T47D (cell line): ENCODE measurements around the gene TSPEAR.
A peak's percentile ranks its signal among the peaks of the same experiment; 100 is the strongest.

Source experiments
- DNase-seq, 2 experiments: peaks; one replicate each; pipeline versions ENCODE4 v3.0.0 to v3.0.0-alpha.2; 2011 to 2012; ENCODE audit warnings: low read depth in 1 of 2, low spot score in 1 of 2
- JUND ChIP-seq: IDR thresholded peaks from 2 replicates; pipeline ENCODE4 v1.6.1; 2012; ENCODE audit warnings: low read depth
- in situ Hi-C: cut with HindIII; loops from 2 replicates; pipeline ENCODE4 v1.10.0; 2016; ENCODE audit warnings: low sequenced_read_pairs, low pct_unique_long_range_greater_than_20kb

The TSPEAR gene

DNA sequence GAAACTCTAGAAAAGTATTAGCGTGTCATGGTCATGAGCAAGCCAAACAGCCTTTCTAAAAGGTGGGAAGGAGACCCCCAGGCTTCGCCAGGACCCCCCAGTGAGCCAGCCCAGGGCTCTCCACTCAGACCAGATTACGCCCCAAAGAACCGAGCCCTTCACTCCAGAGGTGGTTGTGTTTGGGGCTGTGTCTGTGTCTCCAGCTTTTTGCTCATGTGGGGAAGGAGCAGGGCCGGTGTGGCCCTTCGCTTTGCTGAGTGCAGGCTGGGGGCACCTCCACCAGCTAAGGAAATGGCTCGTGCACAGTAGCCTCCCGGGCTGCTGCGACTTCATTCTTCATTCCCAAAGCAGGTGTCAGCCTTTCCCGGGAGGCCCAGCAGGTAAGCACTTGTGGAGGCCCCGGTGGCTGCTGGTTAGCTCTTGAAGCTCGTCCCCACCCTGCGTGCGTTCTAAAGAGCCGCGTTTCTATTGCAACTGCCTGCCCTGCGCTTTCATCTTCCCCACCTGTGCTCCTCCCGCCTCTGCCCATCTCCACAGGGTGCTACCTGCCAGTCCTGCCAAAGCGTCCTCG is 531 bp downstream of the TSPEAR start:
- peak in 1 of 2 experiments; percentile 21 for DNase-seq
- in situ Hi-C loops, result no loop called here
- no peak for TF ChIP-seq JUND

DNA sequence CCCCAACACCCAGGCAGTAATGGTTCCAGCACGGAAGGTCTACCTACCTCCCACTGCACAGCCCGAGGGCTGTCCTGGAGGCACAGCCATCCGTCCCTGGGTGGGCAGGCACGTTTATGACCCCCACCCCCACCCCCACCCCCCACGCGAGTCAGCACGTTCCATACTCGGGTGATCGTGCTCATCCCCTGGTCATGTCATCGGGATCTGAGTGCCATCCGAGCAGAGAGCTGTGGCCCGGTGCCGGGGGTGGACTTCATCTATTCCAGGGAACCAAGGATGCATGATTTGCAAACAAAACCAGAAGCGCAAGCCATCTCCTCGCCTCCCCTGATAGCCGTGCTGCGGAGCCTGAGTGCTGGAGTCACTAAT is 1.1 kb downstream of the TSPEAR start:
- DNase-seq, result no peak
- TF ChIP-seq JUND, result no peak
- in situ Hi-C loops, result no loop called here

DNA sequence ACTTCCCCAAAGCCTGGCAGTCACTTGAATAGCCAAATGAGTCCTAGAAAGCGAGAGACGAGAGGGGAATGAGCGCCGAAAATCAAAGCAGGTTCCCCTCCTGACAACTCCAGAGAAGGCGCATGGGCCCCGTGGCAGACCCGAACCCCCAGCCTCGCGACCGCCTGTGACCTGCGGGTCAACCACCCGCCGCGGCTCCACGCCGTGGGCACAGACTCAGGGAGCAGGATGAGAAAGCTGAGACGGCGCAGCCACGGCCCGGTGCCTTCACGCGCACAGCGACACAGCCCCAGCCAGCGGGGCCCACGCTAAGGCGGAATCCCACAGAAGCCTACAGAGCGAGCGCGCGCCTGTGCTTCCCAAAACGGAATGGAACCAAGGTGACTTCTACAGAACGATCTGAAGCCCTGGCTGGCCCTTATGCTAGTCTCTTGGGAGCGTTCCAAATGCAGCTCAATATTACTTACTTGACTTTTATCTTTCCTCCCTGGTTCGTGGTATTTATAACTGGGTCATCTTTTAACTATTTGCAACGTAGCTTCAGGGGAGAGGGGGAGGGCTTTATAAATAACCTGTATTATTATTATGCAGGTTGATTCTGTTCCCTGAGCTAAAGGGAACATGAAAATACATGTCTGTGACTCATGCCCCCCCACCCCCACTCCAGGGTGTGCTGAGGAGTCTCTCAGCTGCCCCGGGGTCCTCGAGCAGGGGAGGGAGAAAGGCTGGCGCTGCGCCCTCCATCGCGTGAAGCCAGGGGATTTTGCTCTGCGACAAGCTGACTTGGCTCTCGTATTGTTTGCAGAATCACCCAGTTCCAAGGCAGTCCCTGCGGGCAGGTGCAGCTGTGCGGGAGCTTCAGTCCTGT is 1.7 kb downstream of the TSPEAR start:
- peak in 1 of 2 experiments; percentile 22 for DNase-seq
- TF ChIP-seq JUND, result no peak
- in situ Hi-C loops, result no loop called here

DNA sequence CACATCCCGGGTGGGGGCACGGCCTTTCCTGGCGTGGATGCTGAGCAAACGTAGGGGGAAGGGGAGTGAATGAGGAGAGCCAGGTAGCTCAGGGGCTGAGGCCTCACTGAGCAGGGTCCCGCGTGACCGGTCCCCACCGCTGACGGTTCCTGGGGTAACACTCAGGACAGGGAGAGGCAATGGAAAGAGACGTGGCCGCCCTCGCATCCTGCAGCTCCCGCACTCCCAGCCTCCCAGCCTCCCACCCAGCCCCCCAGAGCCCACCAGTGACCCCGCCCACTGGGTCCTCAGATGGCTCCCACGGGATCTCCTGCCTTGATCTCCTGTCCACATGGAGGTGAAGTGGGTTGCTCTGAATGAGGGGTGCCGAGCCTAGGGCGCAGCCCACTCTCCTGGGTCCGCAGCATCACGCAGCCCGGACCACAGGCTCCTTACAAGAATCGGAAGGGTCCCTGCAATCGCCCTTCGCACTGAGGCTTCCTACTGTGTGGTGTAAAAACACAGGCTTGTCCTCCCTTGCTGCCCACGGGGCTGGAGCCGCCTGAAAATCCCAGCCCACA is 2.4 kb downstream of the TSPEAR start:
- TF ChIP-seq JUND, result no peak
- no peak for DNase-seq
- in situ Hi-C loops, result no loop called here

DNA sequence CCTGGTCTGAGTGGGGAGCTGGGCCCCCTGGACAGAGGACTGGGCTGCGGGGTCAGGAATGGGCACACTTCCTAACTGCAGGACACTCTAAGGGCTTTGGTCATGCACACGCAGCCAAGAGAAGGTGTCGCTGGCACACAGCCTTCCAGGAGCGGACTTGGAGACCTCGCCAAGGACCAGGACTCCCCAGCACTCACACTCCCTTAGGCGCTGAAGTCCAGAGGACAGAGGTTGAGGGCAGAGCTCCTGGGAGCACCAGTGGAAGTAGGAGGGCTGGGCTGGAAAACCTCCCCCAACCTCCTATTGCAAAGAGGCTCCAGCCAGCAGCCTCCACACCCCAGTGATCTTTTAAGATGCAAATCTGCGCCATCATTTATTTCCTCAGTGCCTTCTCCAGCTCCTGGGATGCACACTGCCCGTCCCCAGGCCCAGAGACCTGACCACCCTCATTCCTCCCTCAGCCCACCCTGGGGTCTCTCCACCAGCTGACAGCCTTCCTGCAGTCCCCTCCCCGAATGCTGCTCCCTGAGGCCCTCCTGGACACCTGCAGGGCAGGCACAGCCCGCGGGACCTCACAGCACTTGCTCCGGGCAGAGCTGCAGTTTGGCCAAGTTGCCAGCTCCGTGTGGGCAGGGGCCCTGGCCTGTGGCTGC is 3.0 kb downstream of the TSPEAR start:
- DNase-seq, result peak in 1 of 2 experiments; percentile 10
- no peak for TF ChIP-seq JUND
- in situ Hi-C loops, result no loop called here

DNA sequence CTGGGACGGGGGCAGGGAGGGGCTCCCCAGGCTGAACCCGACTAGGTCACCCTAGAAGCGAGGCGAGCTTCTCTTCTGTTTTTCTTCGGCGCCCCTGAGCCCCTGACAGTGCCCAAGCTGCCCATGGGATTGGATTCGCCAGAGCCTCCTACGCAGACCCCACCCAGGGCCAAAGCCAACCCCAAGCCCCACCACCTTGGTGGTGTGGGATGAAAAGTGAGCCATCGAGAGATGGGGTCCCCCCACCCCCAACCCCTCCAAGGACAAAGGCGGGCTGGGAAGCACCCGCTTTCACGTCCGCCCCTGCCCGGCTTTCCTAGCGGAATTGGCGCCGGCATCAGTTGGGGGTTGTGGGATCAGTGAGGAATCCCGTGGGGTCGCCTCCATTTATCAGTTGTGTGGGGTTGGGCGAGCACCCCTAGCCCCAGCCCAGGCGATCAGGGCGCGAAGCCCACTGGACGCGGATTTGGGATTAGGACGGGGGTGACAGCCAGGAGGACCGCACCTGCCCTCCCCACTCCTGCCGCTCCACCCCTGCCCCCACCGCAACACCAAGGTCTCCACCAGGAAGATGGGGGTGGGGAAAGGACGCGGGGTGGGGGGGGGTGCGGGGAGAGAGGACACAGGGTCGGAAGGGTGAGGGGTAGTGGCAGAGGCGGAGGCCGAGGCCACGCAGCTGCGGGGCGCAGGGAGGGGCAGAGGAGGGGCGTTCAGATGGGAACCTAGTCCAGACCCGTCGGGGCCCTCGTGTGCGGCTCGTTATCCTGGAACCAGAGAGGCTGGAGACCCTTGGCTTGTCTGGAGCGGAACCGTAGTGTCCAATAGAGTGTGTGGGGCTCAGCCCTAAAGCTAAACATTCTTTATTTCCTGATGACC is 4.4 kb downstream of the TSPEAR start:
- in situ Hi-C loops, result no loop called here
- DNase-seq, result no peak
- no peak for TF ChIP-seq JUND

DNA sequence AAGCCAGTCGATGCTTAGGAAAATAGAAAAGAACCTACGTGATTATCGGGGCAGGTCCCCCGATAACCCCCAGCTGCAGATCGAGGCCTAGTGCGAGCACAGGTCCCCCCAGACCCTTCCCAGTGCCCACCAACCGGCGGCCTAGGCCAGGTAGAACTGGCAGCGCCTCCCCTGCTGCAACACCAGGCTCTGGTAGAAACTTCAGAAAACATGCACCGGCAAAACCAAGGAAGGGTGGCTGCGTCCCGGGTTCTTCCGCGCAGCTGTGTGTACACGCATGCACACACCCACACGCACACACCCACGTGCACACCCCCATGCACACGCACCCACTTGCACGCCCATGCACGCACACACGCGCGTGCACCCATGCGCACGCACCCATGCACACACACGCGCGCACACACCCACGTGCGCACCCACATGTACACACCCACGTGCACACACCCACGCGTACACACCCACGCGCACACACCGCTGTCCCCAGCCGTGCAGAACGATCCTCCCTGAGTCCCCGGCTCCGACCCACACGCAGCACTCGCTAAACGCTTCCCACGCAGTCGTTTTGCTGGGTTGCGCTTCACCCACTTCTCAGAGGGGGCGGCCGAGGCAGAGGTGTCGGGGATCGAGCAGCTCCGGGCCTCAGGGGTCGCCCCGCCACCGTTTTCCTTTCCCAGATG is 5.2 kb downstream of the TSPEAR start:
- in situ Hi-C loops, result no loop called here

DNA sequence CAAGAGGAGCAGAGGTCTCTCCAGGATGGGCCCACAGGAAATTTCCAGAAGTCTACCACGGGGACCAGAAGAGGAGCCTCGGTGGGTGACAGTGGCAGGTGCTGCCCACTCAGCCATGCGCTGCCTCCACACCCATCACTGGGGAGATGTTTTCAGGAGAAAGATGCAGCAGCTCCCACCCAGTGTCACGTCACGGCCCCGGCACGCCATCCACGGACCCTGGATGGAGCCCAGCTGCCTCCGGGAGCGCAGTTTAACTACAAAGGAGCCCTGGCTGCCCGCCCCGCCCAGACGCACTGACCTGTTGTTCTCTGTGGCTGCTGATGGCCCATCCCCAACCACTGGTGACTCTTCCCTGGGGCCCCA is 6.8 kb downstream of the TSPEAR start:
- TF ChIP-seq JUND, result no peak
- DNase-seq, result no peak
- in situ Hi-C loops, result no loop called here

More for the DNA sequence above, 5.2 kb downstream of the TSPEAR start:
- no peak for DNase-seq
- TF ChIP-seq JUND, result no peak

DNA sequence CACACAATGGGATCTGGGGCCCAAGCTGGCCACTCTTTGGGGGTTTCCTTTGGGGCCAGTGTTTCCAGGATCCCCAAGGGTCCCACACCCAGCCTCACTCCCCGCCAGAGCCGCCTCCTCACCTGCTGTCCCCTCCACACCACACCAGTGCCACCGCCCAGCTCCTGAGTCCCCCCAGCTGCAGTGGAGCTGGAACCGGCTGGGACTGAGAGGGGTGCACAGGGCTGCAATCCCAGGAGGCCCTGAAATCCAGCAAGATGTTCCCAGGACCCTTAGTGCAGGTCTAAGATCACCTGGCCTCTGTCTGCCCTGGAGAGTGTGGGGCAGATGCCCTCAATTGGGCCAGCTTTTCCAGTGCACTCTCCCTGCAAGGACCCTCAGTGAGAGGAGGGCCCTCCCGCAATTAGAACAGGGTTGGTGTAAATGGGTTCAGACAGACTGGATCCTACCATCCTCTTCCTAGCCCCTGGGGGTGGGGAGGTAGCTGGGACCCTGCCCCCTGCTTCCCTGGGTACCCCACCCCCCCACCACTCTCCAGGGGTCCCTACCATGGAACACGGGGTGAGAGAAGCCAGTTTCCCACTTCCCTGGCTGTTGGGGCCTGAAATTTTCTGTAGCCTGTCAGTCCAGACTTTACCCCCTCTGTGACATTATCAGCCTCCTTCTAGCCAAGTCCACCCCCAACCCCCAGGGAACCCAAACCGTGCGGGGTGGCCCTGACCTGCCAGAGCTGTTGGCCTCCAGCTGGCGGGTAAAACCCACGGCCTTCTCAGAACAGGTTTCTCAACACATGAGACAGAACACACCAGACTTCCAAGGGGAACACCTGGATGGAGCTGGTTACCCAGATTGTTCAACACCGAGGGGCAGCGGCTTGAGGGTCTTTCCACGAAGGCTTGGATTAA is 7.4 kb downstream of the TSPEAR start:
- in situ Hi-C loops, result no loop called here
- peak in 1 of 2 experiments; percentile 23 for DNase-seq
- TF ChIP-seq JUND, result no peak

DNA sequence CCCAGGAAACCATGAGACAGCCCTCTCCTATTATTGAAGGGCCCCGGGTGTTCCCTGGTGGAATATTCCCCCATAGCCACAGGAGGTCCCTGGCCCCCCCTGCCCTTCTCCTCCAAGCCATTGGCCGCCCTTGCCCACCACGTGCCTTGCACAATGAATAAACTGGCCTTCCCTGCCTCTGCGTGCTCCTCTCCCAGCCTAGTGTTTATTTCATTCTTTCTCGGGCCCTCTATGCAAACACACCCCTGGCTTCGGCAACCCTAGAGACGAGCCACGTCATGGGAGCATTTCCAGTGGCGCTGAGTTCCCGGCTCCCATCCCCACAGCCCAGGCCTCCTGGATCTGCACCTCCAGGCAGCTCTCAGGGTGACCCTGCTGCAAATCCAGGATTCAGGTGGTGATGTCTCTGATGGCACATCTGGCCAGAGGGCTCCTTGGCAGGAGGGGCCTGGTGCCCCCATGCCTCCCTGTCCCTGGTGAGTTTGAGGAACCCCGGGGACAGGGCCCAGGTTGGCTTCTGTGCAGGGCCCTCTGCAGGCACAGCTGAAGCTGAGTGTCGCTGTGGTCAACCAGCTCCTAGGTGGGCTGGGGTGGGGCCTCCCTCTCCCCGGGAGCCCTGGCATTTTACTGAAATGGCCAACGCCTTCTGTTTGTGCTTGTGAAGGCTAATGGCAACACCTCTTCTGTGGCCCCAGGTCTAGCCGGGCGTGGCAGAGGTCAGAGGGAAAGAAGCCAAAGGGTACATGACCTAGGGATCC is 8.2 kb downstream of the TSPEAR start:
- in situ Hi-C loops, result no loop called here
- no peak for TF ChIP-seq JUND
- DNase-seq, result no peak
